Ascending aorta (tissue), 2 donors: Measurements from ENCODE around the gene APOE. TPM values are rescaled to one million over a fixed set of nuclear protein-coding genes. Genes with fewer than 3 reads are reported as not detected.

Experiments
- DNase-seq, 2 donors: peaks; one replicate each; pipeline ENCODE4 v3.0.0-alpha.2; 2019; ENCODE audit warnings: low spot score in 2 of 2
- H3K27ac ChIP-seq, 2 donors: fragments of 200-600 bp; sonication (generic); one replicate each; pipeline ENCODE4 v1.5.1; 2016 to 2017; ENCODE audit warnings: mild to moderate bottlenecking in 1 of 2
- H3K27me3 ChIP-seq: fragments of 200-600 bp; sonication (generic); one replicate; pipeline ENCODE4 v1.5.1; 2017
- H3K36me3 ChIP-seq, 2 donors: fragments of 200-600 bp; sonication (generic); one replicate each; pipeline ENCODE4 v1.5.1; 2016
- H3K4me1 ChIP-seq, 2 donors: fragments of 200-600 bp; sonication (generic); one replicate each; pipeline ENCODE4 v1.5.1; 2016 to 2017; ENCODE audit warnings: mild to moderate bottlenecking in 1 of 2
- H3K4me3 ChIP-seq, 2 donors: fragments of 200-600 bp; sonication (generic); one replicate each; pipeline ENCODE4 v1.5.1; 2016 to 2017; ENCODE audit warnings: mild to moderate bottlenecking in 1 of 2
- H3K9me3 ChIP-seq, 2 donors: fragments of 200-600 bp; sonication (generic); one replicate each; pipeline ENCODE4 v1.5.1; 2016
- CTCF ChIP-seq, 3 experiments: fragments of 200-600 bp in 2 of 3; fragments of 450-650 bp in 1 of 3; sonication (generic) in 2 of 3; IDR thresholded peaks; one replicate each; pipeline ENCODE4 v1.5.1; 2016 to 2019; ENCODE audit warnings: antibody characterized with exemption in 3 of 3, mild to moderate bottlenecking in 1 of 3, moderate library complexity in 1 of 3
- intact Hi-C: fragments of 100-400 bp; cut with DNase I; formaldehyde crosslinking; loops from one replicate; pipeline ENCODE4 v1.15.1; 2023
- total RNA-seq: library from RNA; depleted of rRNA; stranded (reverse); fragments of >200 nt; gene quantifications from one replicate; pipeline ENCODE4 v1.1.0, GENCODE V29; 2016

Gene APOE
- total RNA-seq, 1 donor from 2014 or later = 436 TPM

- no peak for TF ChIP-seq CTCF (IDR thresholded peaks at IDR 0.05)
- H3K9me3 ChIP-seq = no peaks in the 10 kb centered on the region
- DNase-seq = no peak
- no peaks in the 10 kb centered on the region for H3K4me1 ChIP-seq
- H3K4me3 ChIP-seq = no peak within 1 kb of the TSS
- no peaks in the 10 kb centered on the region for H3K36me3 ChIP-seq
- no peak within 1 kb of the TSS for H3K27ac ChIP-seq
- H3K27me3 ChIP-seq = no peaks in the 10 kb centered on the region
- intact Hi-C loops = no loop called here
Observed at GRCh38 chr19:44942067-44942571, 36.5 kb downstream of the APOE start, which contains the start of gene APOC4. Gene APOC4 (plus strand): TSS chr19:44942237. CDS start chr19:44942278, 41 bp downstream.

DNA sequence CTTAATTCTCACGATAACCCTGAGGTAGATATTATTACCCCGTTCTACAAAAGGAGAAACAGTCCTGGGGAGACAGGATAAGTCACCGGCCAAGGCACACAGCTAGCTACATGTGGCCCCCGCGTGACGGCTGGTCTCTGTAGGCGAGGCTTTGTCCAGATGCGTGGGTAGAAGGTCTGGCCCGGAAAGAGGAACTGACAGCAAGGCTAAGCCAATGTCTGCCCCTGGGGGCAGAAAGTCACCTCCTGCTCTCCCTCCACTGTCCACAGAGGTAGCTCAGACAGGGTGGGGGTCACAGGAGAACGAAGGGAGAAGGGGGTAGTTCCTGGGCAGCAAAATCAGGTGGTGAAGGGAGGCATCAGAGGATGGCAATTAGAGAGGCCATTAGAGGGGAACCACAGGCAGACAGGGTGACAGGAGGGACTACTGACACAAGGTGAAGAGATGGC lies 38.2 kb downstream of the APOE start:
- Histone ChIP-seq H3K9me3 (no peaks in the 10 kb centered on the region), H3K27ac (no peak overlapping the region), H3K4me3 (no peak overlapping the region), H3K4me1 (no peaks in the 10 kb centered on the region), H3K36me3 (no peaks in the 10 kb centered on the region), H3K27me3 (no peaks in the 10 kb centered on the region)
- no peak for TF ChIP-seq CTCF (IDR thresholded peaks at IDR 0.05)
- intact Hi-C loops = no loop called here
- peak; percentile 66 to 77 for DNase-seq

- no peaks in the 10 kb centered on the region for H3K9me3 ChIP-seq
- peaks cover 5 to 8% of the 10 kb centered on the region in 2 donors for H3K4me1 ChIP-seq
- H3K27me3 ChIP-seq = no peaks in the 10 kb centered on the region
- TF ChIP-seq CTCF (IDR thresholded peaks at IDR 0.05) = no peak
- intact Hi-C loops = no loop called here
- no peak for DNase-seq
- no peak overlapping the region for H3K27ac ChIP-seq
- peaks cover 0 to 6% of the 10 kb centered on the region in 2 donors for H3K36me3 ChIP-seq
- no peak overlapping the region for H3K4me3 ChIP-seq
Observed at GRCh38 chr19:44947041-44947581, 41.5 kb downstream of the APOE start.

- peaks cover 5 to 8% of the 10 kb centered on the region in 2 donors for H3K4me1 ChIP-seq
- H3K9me3 ChIP-seq = no peaks in the 10 kb centered on the region
- no peak for TF ChIP-seq CTCF (IDR thresholded peaks at IDR 0.05)
- no peak overlapping the region for H3K4me3 ChIP-seq
- peaks cover 0 to 6% of the 10 kb centered on the region in 2 donors for H3K36me3 ChIP-seq
- intact Hi-C loops = no loop called here
- no peaks in the 10 kb centered on the region for H3K27me3 ChIP-seq
- no peak for DNase-seq
- H3K27ac ChIP-seq = no peak overlapping the region
Observed at GRCh38 chr19:44948237-44948636, 42.6 kb downstream of the APOE start.

DNA sequence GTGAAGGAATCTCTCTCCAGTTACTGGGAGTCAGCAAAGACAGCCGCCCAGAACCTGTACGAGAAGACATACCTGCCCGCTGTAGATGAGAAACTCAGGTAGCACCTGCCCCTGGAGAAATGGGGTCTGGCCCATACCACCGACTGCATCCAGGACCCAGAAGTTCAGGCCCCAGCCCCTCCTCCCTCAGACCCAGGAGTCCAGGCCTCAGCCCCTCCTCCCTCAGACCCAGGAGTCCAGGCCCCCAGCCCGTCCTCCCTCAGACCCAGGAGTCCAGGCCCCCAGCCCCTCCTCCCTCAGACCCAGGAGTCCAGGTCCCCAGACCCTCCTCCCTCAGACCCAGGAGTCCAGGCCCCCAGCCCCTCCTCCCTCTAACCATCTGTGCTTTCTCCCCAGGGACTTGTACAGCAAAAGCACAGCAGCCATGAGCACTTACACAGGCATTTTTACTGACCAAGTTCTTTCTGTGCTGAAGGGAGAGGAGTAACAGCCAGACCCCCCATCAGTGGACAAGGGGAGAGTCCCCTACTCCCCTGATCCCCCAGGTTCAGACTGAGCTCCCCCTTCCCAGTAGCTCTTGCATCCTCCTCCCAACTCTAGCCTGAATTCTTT lies 43.3 kb downstream of the APOE start:
- H3K27me3 ChIP-seq = no peaks in the 10 kb centered on the region
- H3K27ac ChIP-seq = no peak overlapping the region
- DNase-seq = no peak
- intact Hi-C loops = no loop called here
- H3K4me1 ChIP-seq = peaks cover 5 to 12% of the 10 kb centered on the region in 2 donors
- H3K36me3 ChIP-seq = peaks cover 0 to 6% of the 10 kb centered on the region in 2 donors
- H3K9me3 ChIP-seq = no peaks in the 10 kb centered on the region
- no peak for TF ChIP-seq CTCF (IDR thresholded peaks at IDR 0.05)
- no peak overlapping the region for H3K4me3 ChIP-seq
